TTC549 (cell line): ENCODE data around the gene EIF4ENIF1.
"Not testable (repeated sequence)": the region's sequence is repeated elsewhere in the genome, so short reads cannot be mapped to it uniquely, and the experiment has no call there.

Source experiments
- FAIRE-seq: peaks from 2 replicates; lab custom pipeline; 2012; peaks lifted over from hg19 to GRCh38; lab: Jason Lieb, UNC

EIF4ENIF1 gene

GRCh38 chr22:31493355-31493754 lies 3.7 kb upstream of the EIF4ENIF1 start:
- not testable (repeated sequence) for FAIRE-seq

DNA sequence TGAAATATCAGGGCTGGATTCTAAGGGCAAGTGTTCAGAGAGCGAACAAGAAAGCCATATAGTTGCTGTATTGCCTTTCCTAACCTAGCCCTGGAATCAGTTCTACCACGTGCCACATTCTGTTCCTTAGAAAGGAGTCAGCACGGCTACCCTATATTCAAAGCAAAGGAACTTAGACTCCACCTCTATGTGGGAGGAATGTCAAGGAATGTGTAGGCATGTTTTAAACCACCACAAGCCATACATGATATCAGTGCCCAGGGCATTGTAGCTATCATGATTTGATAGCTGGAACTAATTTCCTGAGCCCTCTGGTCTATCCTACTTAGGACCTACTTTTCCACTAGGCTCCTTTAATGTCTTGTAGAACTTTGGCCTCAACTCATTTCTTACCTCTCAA lies 2.5 kb upstream of the EIF4ENIF1 start:
- FAIRE-seq: no peak

GRCh38 chr22:31491218-31491962 lies 1.7 kb upstream of the EIF4ENIF1 start:
- FAIRE-seq: no peak

DNA sequence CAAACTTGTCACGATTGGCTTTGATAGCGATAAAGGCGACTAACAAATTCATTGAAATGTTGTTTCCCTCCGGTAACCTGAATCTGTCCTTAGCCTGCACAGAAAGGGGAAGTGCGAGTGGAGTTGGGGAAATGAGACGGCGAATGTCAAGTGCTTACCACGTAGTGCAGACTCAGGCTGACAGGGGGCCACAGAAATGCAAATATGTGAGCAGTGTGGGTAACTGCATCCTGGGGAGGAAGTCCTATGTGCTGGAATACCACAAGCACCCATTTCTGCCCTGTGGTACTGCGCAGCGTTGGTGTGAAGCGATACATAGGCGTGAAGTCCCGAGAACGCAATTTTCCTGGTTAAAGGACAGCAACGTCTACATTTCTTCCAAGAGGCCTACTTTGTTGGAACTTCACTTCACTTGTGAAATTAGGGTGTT lies 869 bp upstream of the EIF4ENIF1 start:
- FAIRE-seq: no peak

DNA sequence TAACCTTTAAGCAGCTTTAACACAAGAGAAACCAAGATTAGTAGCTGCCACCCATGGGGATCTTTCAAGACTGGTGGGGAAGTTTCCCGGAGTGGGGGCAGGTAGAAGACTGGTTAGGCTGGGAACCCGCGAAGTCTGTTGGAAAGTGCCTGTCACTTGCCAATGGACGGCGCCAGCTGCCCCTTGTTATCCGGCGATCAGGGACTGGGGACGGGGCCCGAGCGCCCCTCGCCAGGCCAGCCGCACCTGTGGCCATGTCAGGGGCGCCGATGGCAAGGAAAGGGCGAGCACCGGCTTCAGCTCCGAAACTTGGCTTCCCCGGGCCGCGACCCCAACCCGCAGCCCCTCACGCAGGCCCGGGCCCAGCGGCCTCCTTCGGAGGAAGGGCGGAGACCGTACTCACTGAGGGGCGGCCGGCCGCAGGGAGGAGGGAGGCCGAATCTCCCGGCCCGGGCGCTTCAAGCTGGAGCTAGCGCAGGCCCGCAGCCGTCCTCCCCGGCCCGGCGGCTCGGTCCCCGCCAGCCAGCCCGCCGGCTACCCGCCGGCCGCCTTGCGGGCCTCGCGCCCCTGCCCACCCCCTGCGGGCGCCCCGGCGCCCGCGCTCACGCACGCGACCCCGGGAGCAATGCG lies 539 bp downstream of the EIF4ENIF1 start:
- no peak for FAIRE-seq

DNA sequence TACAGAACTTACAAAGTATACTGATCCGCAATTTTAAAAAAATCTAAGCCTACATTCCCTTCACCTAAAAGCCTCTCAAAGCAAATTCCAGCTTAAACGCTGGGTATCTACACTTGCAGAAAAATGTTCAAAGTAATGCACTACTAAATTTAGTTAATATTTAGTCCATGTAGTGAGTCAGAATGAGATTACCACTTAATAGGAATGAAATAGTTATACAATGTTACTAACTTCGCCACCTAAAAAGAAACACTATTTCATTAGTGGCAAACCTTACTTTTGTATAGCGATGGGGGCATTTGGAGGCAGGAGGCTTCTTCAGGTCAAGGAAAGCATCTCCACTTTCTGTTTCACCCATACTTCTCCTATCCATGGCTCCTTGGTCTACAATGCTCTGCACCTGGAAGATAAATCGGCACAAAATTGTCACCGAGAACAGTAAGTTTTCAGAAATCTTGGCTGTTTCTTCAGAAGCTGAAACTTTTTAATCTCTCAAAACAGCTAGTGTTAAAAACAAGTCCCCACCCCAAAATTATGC lies 1.2 kb downstream of the EIF4ENIF1 start:
- FAIRE-seq: no peak

DNA sequence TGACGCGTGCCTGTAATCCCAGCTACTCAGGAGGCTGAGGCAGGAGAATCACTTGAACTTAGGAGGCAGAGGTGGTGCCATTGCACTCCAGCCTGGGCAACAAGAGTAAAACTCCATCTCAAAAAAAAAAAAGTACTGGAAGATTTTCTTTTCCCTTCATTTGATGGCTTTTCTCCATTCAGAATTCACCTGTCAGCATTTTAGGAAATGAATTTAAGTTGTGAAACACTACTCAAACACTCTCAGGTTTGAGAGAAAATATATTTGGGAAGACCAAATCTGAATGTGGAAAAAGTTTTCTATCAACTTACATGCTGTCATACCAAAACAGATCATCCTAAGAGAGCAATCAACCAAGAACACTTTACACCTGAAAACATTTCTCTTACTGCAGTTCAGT lies 2.7 kb downstream of the EIF4ENIF1 start:
- FAIRE-seq: no peak

GRCh38 chr22:31486369-31486768 lies 3.3 kb downstream of the EIF4ENIF1 start:
- not testable (repeated sequence) for FAIRE-seq

DNA sequence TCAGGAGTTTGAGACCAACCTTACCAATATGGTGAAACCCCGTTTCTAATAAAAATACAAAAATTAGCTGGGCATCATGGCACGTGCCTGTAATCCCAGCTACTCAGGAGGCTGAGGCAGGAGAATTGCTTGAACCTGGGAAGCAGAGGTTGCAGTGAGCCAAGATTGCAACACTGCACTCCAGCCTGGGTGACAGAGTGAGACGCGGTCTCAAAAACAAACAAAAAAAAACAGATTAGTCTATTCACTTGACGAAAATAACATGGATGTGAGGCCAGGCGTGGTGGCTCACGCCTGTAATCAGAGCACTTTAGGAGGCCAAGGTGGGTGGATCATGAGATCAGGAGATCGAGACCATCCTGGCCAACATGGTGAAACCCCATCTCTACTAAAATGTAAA lies 7.2 kb downstream of the EIF4ENIF1 start:
- not testable (repeated sequence) for FAIRE-seq

DNA sequence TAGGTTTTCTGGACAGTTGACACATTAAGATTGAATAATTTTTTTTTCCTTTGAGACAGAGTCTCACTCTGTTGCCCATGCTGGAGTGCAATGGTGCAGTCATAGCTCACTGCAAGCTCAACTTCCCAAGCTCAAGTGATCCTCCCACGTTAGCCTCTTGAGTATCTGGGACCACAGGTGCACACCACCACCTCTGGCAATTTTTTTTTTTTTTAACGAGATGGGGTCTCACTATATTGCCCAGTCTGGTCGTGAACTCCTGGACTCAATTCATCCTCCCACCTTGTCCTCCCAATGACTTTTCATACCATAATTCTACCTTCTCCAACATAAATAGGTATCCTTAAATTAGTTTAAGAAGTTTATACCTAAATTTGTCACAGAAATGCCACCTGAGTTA lies 8.5 kb downstream of the EIF4ENIF1 start:
- no peak for FAIRE-seq

GRCh38 chr22:31477329-31477728 lies 12.3 kb downstream of the EIF4ENIF1 start:
- FAIRE-seq: no peak

DNA sequence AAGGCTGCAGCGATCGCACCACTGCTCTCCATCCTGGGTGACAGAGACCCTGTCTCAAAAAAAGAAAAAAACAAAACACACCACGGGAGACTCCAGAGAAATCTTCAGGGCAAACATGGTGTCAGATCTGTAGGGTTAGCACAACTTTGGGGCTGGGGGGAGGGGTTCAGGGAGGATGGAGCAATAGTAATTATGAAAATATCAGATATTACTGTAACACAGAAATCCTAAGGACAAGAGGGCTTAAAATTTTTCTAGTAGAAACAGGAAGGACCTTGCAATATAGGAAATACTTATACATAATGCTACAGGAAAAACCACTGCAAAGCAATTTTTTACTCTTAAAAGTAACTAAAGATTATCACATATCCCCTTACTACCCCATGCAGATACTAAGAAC lies 13.8 kb downstream of the EIF4ENIF1 start:
- FAIRE-seq: no peak

GRCh38 chr22:31474743-31475142 lies 14.9 kb downstream of the EIF4ENIF1 start:
- no peak for FAIRE-seq

GRCh38 chr22:31465307-31465706 lies 24.3 kb downstream of the EIF4ENIF1 start:
- FAIRE-seq: no peak

DNA sequence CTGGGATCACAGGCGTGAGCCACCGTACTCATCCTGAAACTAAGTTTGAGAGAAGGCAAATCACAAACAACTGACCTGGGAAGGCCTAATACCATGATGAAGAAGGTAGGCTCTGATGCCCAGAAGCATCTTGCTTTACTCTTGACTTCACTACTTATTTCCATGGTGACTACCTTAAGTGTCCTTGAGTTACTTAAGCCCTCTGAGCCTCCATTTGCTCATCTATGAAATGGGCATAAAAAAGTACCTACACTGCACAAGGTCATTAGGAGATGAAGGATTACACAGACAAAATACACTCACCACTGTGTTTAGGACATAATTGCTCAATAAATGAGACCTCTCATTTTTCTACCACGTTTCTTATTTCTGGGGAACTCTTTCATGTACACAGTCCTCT lies 27.9 kb downstream of the EIF4ENIF1 start:
- no peak for FAIRE-seq

DNA sequence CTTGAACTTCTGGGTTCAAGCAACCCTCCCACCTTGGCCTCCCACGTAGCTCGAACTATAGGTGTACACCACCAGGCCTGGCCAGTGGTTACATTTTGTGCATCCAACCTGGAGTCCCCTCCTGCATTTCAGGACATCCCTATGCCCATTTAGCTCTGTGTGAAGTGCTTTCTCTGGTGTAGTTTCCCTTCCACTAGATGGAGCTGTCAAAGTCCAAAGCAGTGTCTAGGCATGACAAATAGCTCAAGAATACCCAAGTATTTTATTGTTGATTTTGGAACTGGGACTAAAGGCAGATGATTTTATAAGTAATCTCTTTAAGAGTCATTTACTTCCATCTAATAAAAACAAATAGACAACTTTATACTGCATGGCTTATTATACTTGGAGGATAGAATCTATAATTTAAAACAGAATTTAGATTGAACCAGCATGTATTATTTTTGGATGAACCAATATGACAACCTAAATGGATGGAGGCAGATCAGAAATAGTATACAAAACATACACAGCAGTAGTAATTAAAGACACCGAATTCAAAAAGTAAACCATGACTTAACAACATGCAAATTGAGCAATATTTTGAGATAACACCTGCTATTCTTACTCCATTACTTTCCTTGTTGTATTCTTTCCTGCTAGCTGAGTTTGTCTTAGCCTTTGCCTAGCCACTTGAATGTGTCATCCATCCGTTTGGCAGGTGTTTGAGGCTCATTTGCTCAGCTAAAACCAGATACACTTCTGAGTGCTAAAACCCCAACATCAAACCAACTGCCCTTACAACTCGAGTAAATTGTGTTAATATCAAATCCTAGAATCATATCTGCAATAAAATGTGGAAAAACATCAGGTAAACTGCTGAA lies 37.7 kb downstream of the EIF4ENIF1 start:
- no peak for FAIRE-seq

- FAIRE-seq: no peak
Measured at GRCh38 chr22:31449506-31449905, 40.1 kb downstream of the EIF4ENIF1 start.

GRCh38 chr22:31448382-31448781 lies 41.3 kb downstream of the EIF4ENIF1 start:
- FAIRE-seq: no peak

DNA sequence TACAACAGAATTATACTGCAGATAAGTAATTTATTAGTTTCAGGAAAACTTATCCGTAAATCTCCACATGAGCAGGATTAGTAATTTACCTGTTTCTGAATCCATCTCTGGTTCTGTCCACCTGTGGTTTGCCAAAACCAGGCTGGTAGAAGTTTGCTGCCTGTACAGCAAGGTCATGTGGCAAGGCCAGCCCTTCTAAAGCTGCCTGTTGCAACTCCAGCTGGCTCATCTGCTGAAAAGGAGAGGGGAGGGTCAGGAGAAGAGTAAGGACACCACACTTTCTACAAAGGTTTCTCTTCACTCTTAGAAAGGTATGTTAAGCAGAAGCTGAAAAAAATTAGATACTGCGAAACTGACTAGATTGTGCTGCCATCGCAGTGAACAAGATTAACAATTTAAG lies 42.3 kb downstream of the EIF4ENIF1 start:
- FAIRE-seq: no peak

- FAIRE-seq: no peak
Measured at GRCh38 chr22:31446767-31447166, 42.9 kb downstream of the EIF4ENIF1 start.

- FAIRE-seq: no peak
Measured at GRCh38 chr22:31446208-31446607, 43.4 kb downstream of the EIF4ENIF1 start.

DNA sequence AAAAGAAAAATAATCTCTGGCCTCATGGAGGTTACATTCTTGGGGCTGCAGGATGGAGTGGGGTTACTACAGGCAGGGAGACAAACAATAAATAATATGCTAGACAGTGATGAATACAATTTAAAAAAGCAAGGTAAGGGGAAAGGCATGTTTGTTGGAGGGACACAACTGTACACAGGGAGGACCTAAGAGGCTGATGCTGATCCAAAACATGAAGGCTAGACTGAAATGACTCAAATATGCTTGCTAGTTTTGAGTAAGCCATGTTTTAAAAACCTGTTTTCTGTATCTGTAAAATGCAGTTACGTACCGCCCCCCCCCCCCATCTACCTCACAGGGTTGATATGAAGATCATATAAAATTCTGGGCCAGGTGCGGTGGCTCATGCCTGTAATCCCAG lies 44.0 kb downstream of the EIF4ENIF1 start:
- FAIRE-seq: no peak

- FAIRE-seq: no peak
Measured at GRCh38 chr22:31443516-31443915, 46.1 kb downstream of the EIF4ENIF1 start.
